Activated B cell treated with CpG ODN at 0.5 μM for 24 hours (primary cell): Measurements from ENCODE around the gene PITPNM1. TPM values are rescaled to one million over a fixed set of nuclear protein-coding genes. Genes with fewer than 3 reads are reported as not detected.
"Not testable (repeated sequence)": the region's sequence is repeated elsewhere in the genome, so short reads cannot be mapped to it uniquely, and the experiment has no call there.

Experiments used
- ATAC-seq: fragments of 200-7000 bp; cut with Tn5 transposase; one replicate; pipeline ENCODE4 v1.10.0; 2021; ENCODE audit warnings: low read depth, mild to moderate bottlenecking, moderate library complexity
- CTCF ChIA-PET: fragments of 350-600 bp; sonication (Branson Sonifier 250); formaldehyde crosslinking; loops from one replicate; lab custom pipeline; 2021; ENCODE audit warnings: antibody characterized with exemption; lab: Charles Lee
- POLR2A ChIA-PET: fragments of 350-600 bp; sonication (Branson Sonifier 250); formaldehyde crosslinking; loops from one replicate; lab custom pipeline; 2021; ENCODE audit warnings: antibody characterized with exemption; lab: Charles Lee
- DNase-seq: peaks from one replicate; pipeline ENCODE4 v3.0.0; 2022
- H3K27ac Mint-ChIP-seq: one replicate; pipeline ENCODE4 v1.8.0; 2020; ENCODE audit warnings: mixed read lengths
- H3K27me3 Mint-ChIP-seq: one replicate; pipeline ENCODE4 v1.8.0; 2021; ENCODE audit warnings: mixed read lengths
- H3K36me3 Mint-ChIP-seq: one replicate; pipeline ENCODE4 v1.8.0; 2021; ENCODE audit warnings: low read depth, mixed read lengths
- H3K4me1 Mint-ChIP-seq: one replicate; pipeline ENCODE4 v1.8.0; 2021; ENCODE audit warnings: mixed read lengths
- H3K4me3 Mint-ChIP-seq: one replicate; pipeline ENCODE4 v1.8.0; 2020; ENCODE audit warnings: mild to moderate bottlenecking, mixed read lengths
- H3K9me3 Mint-ChIP-seq: one replicate; pipeline ENCODE4 v1.8.0; 2020; ENCODE audit warnings: mixed read lengths
- CTCF ChIP-seq: fragments of 200-600 bp; IDR thresholded peaks from one replicate; pipeline ENCODE4 v1.8.0; 2022; ENCODE audit warnings: antibody characterized with exemption, mild to moderate bottlenecking
- intact Hi-C: fragments of 100-400 bp; cut with micrococcal nuclease; formaldehyde crosslinking; loops from one replicate; pipeline ENCODE4 v1.15.1; 2024
- total RNA-seq: library from RNA; stranded (reverse); gene quantifications from 2 replicates; pipeline ENCODE4 v1.2.3, GENCODE V29; 2022

The PITPNM1 gene
- 103 and 111 TPM in 2 replicates for total RNA-seq

- CTCF ChIA-PET, result interaction anchor here (1.2 to 1.7 kb wide), 6 partner anchors 35 to 154 kb away, joined by 3 to 13 read pairs (median 4); partner anchors contain the start of genes PPP1CA, PTPRCAP and RAD9A
- H3K4me3 Mint-ChIP-seq, result peak within 1 kb of the TSS; percentile 90
These were observed at the start of gene PITPNM1 for GRCh38 chr11:67504950-67505581. TSS of gene PITPNM1 (minus strand) at chr11:67505363. CDS start at chr11:67504180, 1,183 bp downstream.

GRCh38 chr11:67551697-67552096 is 46.5 kb upstream of the PITPNM1 start:
- CTCF ChIA-PET, intact Hi-C loops, ATAC-seq, POLR2A ChIA-PET, H3K36me3 Mint-ChIP-seq, DNase-seq, H3K4me1 Mint-ChIP-seq, H3K4me3 Mint-ChIP-seq, H3K27me3 Mint-ChIP-seq, H3K27ac Mint-ChIP-seq: not testable (repeated sequence)
- H3K9me3 Mint-ChIP-seq, result peaks cover 20% of the 10 kb centered on the region

More at GRCh38 chr11:67504950-67505581, at the start of gene PITPNM1:
- Mint-ChIP-seq H3K27ac (peak within 1 kb of the TSS; percentile 94), H3K4me1 (peaks cover 51% of the 10 kb centered on the region), H3K27me3 (no peaks in the 10 kb centered on the region), H3K9me3 (no peaks in the 10 kb centered on the region), H3K36me3 (peaks cover 46% of the 10 kb centered on the region)
- ATAC-seq (peak; percentile 14), DNase-seq (peak; percentile 85)
- intact Hi-C loops, result loop anchor here (1.0 to 5.0 kb wide), 4 partner anchors 20 to 888 kb away; partner anchors contain the start of gene RBM14
- POLR2A ChIA-PET, result interaction anchor here (0.5 to 2.8 kb wide), 23 partner anchors 12 to 154 kb away, joined by 3 to 45 read pairs (median 5); partner anchors contain the start of genes AIP, NUDT8, POLD4 and PPP1CA
- no peak for TF ChIP-seq CTCF

GRCh38 chr11:67551127-67551526 is 46.0 kb upstream of the PITPNM1 start:
- Mint-ChIP-seq H3K9me3 (peaks cover 20% of the 10 kb centered on the region), H3K4me3 (no peak overlapping the region), H3K27me3 (peaks cover 10% of the 10 kb centered on the region), H3K36me3 (no peaks in the 10 kb centered on the region), H3K27ac (no peak overlapping the region), H3K4me1 (no peaks in the 10 kb centered on the region)
- no peak for DNase-seq
- ChIA-PET CTCF (no interaction called here), POLR2A (interaction anchor here (0.6 kb wide), 1 partner anchor 7 kb away, joined by 3 read pairs; no protein-coding TSS in a partner anchor)
- no peak for ATAC-seq
- no peak for TF ChIP-seq CTCF
- intact Hi-C loops, result no loop called here

- intact Hi-C loops, result no loop called here
- Mint-ChIP-seq H3K36me3 (no peaks in the 10 kb centered on the region), H3K27ac (no peak overlapping the region), H3K4me3 (no peak overlapping the region), H3K27me3 (peaks cover 10% of the 10 kb centered on the region), H3K4me1 (no peaks in the 10 kb centered on the region), H3K9me3 (peaks cover 20% of the 10 kb centered on the region)
- no peak for TF ChIP-seq CTCF
- ChIA-PET CTCF (no interaction called here), POLR2A (no interaction called here)
- ATAC-seq (no peak), DNase-seq (no peak)
These were observed 43.5 kb upstream of the PITPNM1 start for GRCh38 chr11:67548555-67549110.

- H3K27ac Mint-ChIP-seq, DNase-seq, ATAC-seq, H3K4me1 Mint-ChIP-seq, intact Hi-C loops, H3K36me3 Mint-ChIP-seq, H3K4me3 Mint-ChIP-seq, POLR2A ChIA-PET: not testable (repeated sequence)
- Mint-ChIP-seq H3K9me3 (peaks cover 20% of the 10 kb centered on the region), H3K27me3 (peaks cover 10% of the 10 kb centered on the region)
- CTCF ChIA-PET, result interaction anchor here (0.6 kb wide), 1 partner anchor 105 kb away, joined by 4 read pairs; no protein-coding TSS in a partner anchor
These were observed 42.9 kb upstream of the PITPNM1 start for GRCh38 chr11:67548112-67548511.

- CTCF ChIA-PET, result interaction anchor here (1.0 kb wide), 1 partner anchor 27 kb away, joined by 3 read pairs; no protein-coding TSS in a partner anchor
- ATAC-seq, result no peak
- H3K27ac Mint-ChIP-seq, result no peak overlapping the region
These were observed 40.1 kb upstream of the PITPNM1 start for GRCh38 chr11:67545280-67545679.

More at GRCh38 chr11:67545280-67545679, 40.1 kb upstream of the PITPNM1 start:
- no peak overlapping the region for H3K4me3 Mint-ChIP-seq
- no peak for DNase-seq
- no peaks in the 10 kb centered on the region for H3K4me1 Mint-ChIP-seq
- H3K9me3 Mint-ChIP-seq, result peaks cover 4% of the 10 kb centered on the region
- intact Hi-C loops, result no loop called here
- peaks cover 10% of the 10 kb centered on the region for H3K27me3 Mint-ChIP-seq
- H3K36me3 Mint-ChIP-seq, result no peaks in the 10 kb centered on the region
- POLR2A ChIA-PET, result interaction anchor here (0.7 kb wide), 1 partner anchor 193 kb away, joined by 4 read pairs; no protein-coding TSS in a partner anchor
- no peak for TF ChIP-seq CTCF
